ENCODE data around the gene ADCK2.
"Not testable (repeated sequence)": the region's sequence is repeated elsewhere in the genome, so short reads cannot be mapped to it uniquely, and the experiment has no call there.

GRCh38 chr7:140676956-140677355, 4.2 kb downstream of the ADCK2 start:
- TF ChIP-seq CTCF, POLR2A (IDR thresholded peaks at IDR 0.05): not testable (repeated sequence)
